Right kidney (tissue), 9 donors: ENCODE data around the gene SKA2.
A peak's percentile ranks its signal among the peaks of the same experiment; 100 is the strongest.
"Not testable (repeated sequence)": the region's sequence is repeated elsewhere in the genome, so short reads cannot be mapped to it uniquely, and the experiment has no call there.

Experiments used
- DNase-seq: peaks from one replicate; pipeline ENCODE4 v3.0.0-alpha.2; 2016
- long read RNA-seq, 8 donors: transcript quantifications; one replicate each; lab custom pipeline, GENCODE V29; 2026

The SKA2 gene, protein sequence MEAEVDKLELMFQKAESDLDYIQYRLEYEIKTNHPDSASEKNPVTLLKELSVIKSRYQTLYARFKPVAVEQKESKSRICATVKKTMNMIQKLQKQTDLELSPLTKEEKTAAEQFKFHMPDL
- long read RNA-seq, donor 1, transcript SKA2-208 (2 exons, 533 nt), result minor isoform, 8 of 45 reads
- long read RNA-seq, donor 1, transcript SKA2-206 (3 exons, 595 nt), result minor isoform, 8 of 45 reads
- long read RNA-seq, donor 1, transcript SKA2-201 (4 exons, 2,798 nt), result major isoform, 22 of 45 reads
- long read RNA-seq, donor 1, partial matches to known transcripts, result 0 of 45 reads
- long read RNA-seq, donor 1, other reads (novel, unspliced or antisense), result 0 of 45 reads
- long read RNA-seq, donor 2, transcript SKA2-208 (2 exons, 533 nt), result minor isoform, 6 of 38 reads
- long read RNA-seq, donor 2, transcript SKA2-206 (3 exons, 595 nt), result minor isoform, 12 of 38 reads
- long read RNA-seq, donor 2, transcript SKA2-201 (4 exons, 2,798 nt), result major isoform, 15 of 38 reads
- long read RNA-seq, donor 2, partial matches to known transcripts, result 0 of 38 reads
- long read RNA-seq, donor 2, other reads (novel, unspliced or antisense), result 0 of 38 reads
- long read RNA-seq, donor 3, transcript SKA2-206 (3 exons, 595 nt), result minor isoform, 5 of 20 reads
- long read RNA-seq, donor 3, transcript SKA2-201 (4 exons, 2,798 nt), result major isoform, 10 of 20 reads
- long read RNA-seq, donor 3, partial matches to known transcripts, result 0 of 20 reads
- long read RNA-seq, donor 3, other reads (novel, unspliced or antisense), result 0 of 20 reads
- long read RNA-seq, donor 4, transcript SKA2-201 (4 exons, 2,798 nt), result major isoform, 15 of 40 reads
- long read RNA-seq, donor 4, transcript SKA2-206 (3 exons, 595 nt), result minor isoform, 13 of 40 reads
- long read RNA-seq, donor 4, partial matches to known transcripts, result 0 of 40 reads
- long read RNA-seq, donor 4, other reads (novel, unspliced or antisense), result 0 of 40 reads
- long read RNA-seq, donor 5, transcript SKA2-206 (3 exons, 595 nt), result minor isoform, 11 of 46 reads
- long read RNA-seq, donor 5, transcript SKA2-201 (4 exons, 2,798 nt), result major isoform, 23 of 46 reads
- long read RNA-seq, donor 5, transcript SKA2-208 (2 exons, 533 nt), result minor isoform, 7 of 46 reads
- long read RNA-seq, donor 5, partial matches to known transcripts, result 0 of 46 reads
- long read RNA-seq, donor 5, other reads (novel, unspliced or antisense), result 0 of 46 reads
- long read RNA-seq, donor 6, transcript SKA2-201 (4 exons, 2,798 nt), result major isoform, 9 of 25 reads
- long read RNA-seq, donor 6, transcript SKA2-206 (3 exons, 595 nt), result minor isoform, 7 of 25 reads
- long read RNA-seq, donor 6, transcript SKA2-208 (2 exons, 533 nt), result minor isoform, 5 of 25 reads
- long read RNA-seq, donor 6, partial matches to known transcripts, result 0 of 25 reads
- long read RNA-seq, donor 6, other reads (novel, unspliced or antisense), result 0 of 25 reads
- long read RNA-seq, donor 7, result 0 reads
- long read RNA-seq, donor 8, transcript SKA2-201 (4 exons, 2,798 nt), result major isoform, 10 of 20 reads
- long read RNA-seq, donor 8, transcript SKA2-206 (3 exons, 595 nt), result minor isoform, 7 of 20 reads
- long read RNA-seq, donor 8, partial matches to known transcripts, result 0 of 20 reads
- long read RNA-seq, donor 8, other reads (novel, unspliced or antisense), result 0 of 20 reads

- DNase-seq, result peak; percentile 98
Observed at GRCh38 chr17:59154721-59155438, at the start of gene SKA2. SKA2 (minus strand) TSS chr17:59155186; CDS start chr17:59155163, 23 bp downstream.

GRCh38 chr17:59202320-59202719, 47.3 kb upstream of the SKA2 start:
- no peak for DNase-seq

DNA sequence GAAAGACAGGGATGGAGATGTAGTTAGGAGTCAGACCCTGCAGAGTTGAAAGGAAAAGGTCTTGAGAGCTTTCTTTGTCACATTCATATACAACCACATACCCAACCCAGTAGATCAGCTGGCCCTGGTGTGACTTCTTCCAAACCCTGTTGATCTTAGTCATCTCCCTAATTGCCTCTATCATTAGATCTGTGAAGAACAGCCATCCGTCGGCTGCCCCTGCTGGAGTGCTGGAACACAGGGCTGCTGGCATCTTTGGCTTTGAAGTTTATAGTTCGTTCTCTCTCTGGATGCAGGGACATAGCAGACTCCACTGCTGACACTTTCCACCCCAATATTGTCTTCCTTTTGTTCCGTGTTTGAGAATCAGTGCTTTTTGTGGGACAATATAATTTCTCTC, 44.4 kb upstream of the SKA2 start:
- DNase-seq, result no peak

DNA sequence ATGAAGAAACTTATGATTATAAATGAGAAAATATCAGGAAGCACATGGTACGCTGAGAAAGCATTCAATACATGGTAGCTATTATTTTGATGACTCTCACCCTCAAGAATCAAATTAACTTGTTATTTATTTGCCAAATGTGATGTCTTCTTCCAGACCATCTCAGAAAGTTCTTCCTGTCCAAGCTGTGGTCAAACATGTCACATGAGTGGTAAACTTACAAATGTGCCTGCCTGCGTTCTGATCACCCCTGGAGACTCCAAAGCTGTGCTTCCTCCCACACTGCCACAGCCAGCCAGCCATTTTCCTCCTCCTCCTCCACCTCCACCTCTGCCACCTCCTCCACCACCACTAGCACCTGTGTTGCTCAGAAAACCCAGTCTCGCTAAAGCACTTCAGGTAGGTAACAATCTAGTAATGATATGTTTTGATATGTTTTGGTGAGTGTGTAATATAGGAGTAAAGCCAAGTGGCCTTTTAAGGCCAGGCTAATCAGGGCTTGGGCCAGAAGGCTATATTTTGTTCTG, 38.4 kb upstream of the SKA2 start:
- DNase-seq, result no peak

DNA sequence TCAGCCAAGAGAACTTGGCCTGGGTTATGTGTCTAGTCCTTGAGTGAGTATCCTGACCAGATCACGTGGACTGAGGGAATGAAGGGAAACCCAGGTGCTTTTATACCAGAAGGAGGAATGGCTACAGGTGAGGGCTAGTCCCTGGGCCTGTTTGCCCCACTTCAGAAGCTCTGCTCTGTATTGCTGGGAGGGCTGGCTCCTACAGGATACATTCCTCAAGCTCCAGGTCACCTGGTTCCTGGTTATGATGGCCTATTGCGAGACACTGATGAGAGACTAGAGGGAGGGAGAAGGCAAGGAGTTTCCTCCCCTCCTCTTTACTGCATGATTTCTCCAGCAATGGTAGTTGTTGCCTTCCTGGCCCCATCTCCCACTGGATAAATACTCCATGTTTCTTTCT, 35.8 kb upstream of the SKA2 start:
- no peak for DNase-seq

GRCh38 chr17:59186850-59187249, 31.9 kb upstream of the SKA2 start:
- no peak for DNase-seq

- DNase-seq, result no peak
Observed at GRCh38 chr17:59185997-59186396, 31.0 kb upstream of the SKA2 start.

DNA sequence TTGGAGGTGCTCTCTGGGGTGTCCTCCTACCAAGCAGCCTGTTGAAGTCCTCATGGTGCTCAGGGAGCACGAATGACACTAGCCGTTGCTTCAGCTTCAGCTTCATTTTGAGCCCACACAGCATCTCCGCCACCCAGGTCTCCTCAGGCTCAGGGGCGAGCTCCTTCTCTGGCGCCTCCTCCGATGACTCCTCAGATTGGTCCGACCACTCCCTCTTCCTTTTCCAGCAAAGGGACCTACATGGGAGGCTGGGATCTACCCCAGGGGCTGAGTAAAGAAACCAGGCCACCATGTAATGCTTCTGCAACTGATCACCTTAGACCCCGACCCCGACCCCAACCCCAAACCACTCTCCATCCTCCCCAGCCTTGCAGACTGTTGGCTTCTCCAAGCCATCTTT, 26.5 kb upstream of the SKA2 start:
- DNase-seq, result no peak

- DNase-seq, result no peak
Observed at GRCh38 chr17:59180626-59181025, 25.6 kb upstream of the SKA2 start.

DNA sequence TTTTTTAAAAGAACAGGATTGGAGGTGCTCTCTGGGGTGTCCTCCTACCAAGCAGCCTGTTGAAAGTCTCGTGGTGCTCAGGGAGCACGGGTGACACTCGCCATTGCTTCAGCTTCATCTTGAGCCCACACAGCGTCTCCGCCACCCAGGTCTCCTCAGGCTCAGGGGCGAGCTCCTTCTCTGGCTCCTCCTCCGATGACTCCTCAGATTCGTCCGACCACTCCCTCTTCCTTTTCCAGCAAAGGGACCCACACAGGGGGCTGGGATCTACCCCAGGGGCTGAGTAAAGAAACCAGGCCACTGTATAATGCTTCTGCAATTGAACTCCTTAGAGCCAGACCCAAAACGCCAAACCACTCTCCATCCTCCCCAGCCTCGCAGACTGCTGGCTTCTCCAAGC, 24.6 kb upstream of the SKA2 start:
- not testable (repeated sequence) for DNase-seq

- no peak for DNase-seq
Observed at GRCh38 chr17:59178266-59178985, 23.4 kb upstream of the SKA2 start.

DNA sequence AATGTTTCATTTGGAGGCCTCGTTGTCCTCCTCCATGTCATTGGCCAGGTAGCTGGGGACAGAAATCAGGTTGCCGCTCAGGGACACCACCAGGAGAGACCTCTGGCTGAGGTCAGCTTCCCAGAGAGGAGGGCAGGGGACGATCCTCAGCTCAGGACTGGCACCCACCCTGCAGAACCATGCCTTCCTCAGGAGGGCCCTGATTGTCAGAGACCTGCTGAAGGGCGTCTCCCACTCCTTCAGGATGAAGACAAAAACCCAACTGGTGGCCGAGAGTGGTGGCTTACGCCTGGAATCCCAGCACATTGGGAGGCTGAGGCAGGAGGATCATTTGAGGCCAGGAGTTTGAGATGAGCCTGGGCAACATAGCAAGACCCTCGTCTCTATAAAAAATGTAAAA, 20.1 kb upstream of the SKA2 start:
- no peak for DNase-seq

DNA sequence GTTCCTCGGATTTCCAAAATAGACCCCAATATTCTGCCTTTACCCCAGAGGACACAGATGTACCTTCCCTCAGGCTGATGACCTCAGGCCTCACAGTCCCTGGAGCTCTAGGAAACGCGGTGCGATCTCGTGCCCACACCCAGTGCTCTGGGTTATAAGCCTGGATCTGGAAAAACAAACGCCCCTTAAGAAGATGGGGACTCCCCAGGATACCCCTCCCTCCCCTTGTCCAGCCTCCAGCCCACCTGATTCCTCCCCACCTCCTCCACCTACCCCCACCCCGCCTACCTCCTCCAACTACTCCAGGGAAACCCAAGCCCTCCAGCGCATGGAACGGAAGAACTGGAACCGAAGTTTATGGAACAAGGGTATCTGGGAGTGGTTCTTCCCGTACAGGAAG, 19.7 kb upstream of the SKA2 start:
- no peak for DNase-seq

DNA sequence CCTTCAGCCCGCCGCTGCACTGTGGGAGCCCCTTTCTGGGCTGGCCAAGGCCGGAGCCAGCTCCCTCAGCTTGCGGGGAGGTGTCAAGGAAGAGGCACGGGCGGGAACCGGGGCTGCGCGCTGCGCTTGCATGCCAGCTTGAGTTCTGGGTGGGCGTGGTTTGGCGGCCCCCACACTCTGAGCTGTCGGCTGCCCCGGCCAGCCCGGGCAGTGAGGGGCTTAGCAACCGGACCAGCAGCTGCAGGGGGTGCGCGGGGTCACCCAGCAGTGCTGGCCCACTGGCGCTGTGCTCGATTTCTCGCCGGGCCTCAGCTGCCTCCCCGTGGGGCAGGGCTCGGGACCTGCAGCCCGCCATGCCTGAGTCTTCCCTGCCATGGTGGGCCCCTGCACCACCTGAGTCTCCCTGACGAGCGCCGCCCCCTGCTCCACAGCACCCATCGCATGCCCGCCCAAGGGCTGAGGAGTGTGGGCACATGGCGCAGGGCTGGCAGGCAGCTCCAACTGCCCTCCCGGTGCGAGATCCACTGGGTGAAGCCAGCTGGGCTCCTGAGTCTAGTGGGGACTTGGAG, 17.5 kb upstream of the SKA2 start:
- DNase-seq, result no peak

DNA sequence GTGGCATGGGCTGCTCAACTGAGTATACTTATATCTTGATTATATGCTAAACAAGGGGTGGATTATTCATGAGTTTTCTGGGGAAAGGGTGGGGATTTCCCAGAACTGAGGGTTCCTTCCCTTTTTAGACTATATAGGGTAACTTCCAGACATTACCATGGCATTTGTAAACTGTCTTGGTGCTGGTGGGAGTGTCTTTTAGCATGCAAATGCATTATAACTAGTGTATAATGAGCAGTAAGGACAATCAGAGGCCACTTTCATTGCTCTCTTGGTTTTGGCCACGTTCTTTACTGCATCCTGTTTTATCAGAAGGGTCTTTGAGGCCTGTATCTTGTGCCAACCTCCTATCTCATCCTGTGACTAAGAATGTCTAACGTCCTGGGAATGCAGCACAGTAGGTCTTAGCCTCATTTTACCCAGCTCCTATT, 12.6 kb upstream of the SKA2 start:
- no peak for DNase-seq

DNA sequence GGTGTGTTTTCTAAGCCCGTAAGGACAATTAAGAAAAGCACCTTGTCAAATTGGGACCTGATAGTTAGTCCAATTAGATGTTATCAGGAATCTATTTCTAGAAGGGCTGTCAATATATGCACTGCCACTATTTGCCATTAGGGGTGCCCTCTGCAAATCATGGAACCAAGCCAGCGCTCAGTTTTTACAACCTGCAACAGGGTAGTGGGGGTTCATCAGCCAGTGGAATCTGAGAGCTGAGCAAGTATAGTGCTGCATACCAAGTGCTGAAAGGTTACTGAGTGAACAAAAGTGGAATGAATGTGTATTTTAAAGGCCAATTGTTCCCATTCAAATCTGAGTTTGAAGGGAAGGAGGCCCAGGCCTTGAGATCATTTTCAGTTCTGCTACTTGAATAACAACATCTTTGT, 11.0 kb upstream of the SKA2 start:
- DNase-seq, result peak; percentile 21

DNA sequence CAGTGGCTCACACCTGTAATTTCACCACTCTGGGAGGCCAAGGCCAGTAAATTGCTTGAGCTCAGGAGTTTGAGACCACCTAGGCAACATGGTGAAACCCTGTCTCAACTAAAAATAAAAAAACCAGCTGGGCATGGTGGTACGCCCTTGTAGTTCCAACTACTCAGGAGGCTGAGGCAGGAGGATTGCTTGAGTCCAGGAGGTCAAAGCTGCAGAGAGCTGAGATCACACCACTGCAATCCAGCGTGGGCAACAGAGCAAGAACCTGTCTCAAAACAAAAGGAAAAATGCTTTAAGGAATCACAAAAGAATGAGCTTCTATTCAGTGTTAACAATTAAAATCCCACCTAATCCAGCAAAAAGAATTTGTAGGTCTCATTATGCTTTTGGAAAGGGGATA, 6.5 kb upstream of the SKA2 start:
- DNase-seq, result no peak

DNA sequence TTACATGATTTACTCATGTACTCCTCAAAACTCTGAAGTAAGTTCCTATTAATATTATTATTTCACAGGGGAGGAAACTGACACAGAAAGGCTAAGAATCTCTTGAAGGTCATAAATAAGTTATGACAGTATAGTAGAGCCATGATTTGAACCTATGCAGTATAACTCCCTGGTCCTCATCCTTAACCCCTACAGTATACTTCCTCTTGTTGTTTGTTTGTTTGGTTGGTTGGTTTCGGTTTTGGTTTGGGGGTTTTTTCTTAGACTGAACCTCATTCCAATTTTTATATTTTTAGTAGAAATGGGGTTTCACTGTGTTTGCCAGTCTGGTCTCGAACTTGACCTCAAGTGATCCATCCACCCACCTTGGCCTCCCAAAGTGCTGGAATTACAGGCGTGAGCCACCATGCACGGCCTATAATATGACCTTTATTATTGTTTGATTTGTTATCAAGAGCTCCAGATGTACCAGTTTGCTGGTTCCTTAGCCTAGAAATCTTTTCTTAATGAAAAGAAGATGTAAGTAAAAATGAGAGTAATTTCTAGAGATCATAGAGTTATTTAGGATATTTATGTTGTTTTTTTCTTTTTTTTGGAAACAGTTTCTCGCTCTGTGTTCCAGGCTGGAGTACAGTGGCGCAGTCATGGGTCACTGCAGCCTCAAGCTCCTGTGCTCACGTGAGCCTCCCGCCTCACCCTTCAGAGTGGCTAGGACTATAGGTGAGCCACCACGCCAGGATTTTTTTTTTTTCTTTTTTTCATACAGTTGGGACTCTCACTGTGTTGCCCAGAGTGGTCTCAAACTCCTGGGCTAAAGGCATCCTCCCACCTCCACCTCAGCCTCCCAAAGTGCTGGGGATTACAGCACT, 5.4 kb upstream of the SKA2 start:
- no peak for DNase-seq
